SU-DHL-6 (cell line): ENCODE results near the gene TOMM34.

Source experiments
- H2AFZ ChIP-seq: fragments of 200-600 bp; sonication (generic); 2 replicates; pipeline ENCODE4 v1.6.1; 2014; ENCODE audit warnings: low read depth, mild to moderate bottlenecking, moderate library complexity, mixed read lengths, antibody characterized with exemption, low read length; ENCODE audit not compliant: severe bottlenecking
- H3F3A ChIP-seq: fragments of 200-600 bp; shearing (Covaris generic); 2 replicates; pipeline ENCODE4 v1.6.0; 2016; ENCODE audit warnings: antibody characterized with exemption, mild to moderate bottlenecking; ENCODE audit not compliant: insufficient read depth
- H3K27ac ChIP-seq: fragments of 200-600 bp; sonication (generic); 2 replicates; pipeline ENCODE4 v1.5.1; 2016; ENCODE audit warnings: low read depth, mild to moderate bottlenecking, low read length, moderate library complexity, mixed read lengths
- H3K27me3 ChIP-seq: fragments of 200-600 bp; sonication (generic), shearing (Covaris generic); 2 replicates; pipeline ENCODE4 v1.6.0; 2014; ENCODE audit warnings: mild to moderate bottlenecking, low read length
- H3K36me3 ChIP-seq: fragments of 200-600 bp; sonication (generic); 2 replicates; pipeline ENCODE4 v1.6.1; 2014; ENCODE audit warnings: mild to moderate bottlenecking, low read length, mixed read lengths
- H3K4me2 ChIP-seq: fragments of 300-600, 200-600 bp; shearing (Covaris generic), sonication (generic); 2 replicates; pipeline ENCODE4 v1.6.0; 2014; ENCODE audit warnings: low read length, low read depth, mild to moderate bottlenecking; ENCODE audit not compliant: poor library complexity, severe bottlenecking
- H3K4me3 ChIP-seq: fragments of 200-600 bp; sonication (generic); 2 replicates; pipeline ENCODE4 v1.5.1; 2014; ENCODE audit warnings: antibody characterized with exemption, low read length, mild to moderate bottlenecking, mixed read lengths; ENCODE audit not compliant: insufficient read depth, poor library complexity, severe bottlenecking
- H3K79me2 ChIP-seq: fragments of 200-600 bp; sonication (generic); 2 replicates; pipeline ENCODE4 v1.6.1; 2014; ENCODE audit warnings: mild to moderate bottlenecking, low read length, moderate library complexity; ENCODE audit not compliant: insufficient read depth
- H3K9ac ChIP-seq: fragments of 200-600 bp; sonication (generic); 2 replicates; pipeline ENCODE4 v1.7.0; 2014; ENCODE audit warnings: mild to moderate bottlenecking, low read length
- H3K9me2 ChIP-seq: fragments of 200-600 bp; sonication (generic); replicated peaks from 2 replicates; pipeline ENCODE4 v1.6.1; 2014; ENCODE audit warnings: low read length; ENCODE audit not compliant: insufficient read depth
- H3K9me3 ChIP-seq: fragments of 200-600 bp; sonication (generic); 2 replicates; pipeline ENCODE4 v1.6.1; 2014; ENCODE audit warnings: low read length, mixed read lengths; ENCODE audit not compliant: insufficient read depth
- H4K20me1 ChIP-seq: fragments of 200-600 bp; sonication (generic); 2 replicates; pipeline ENCODE4 v1.6.1; 2014; ENCODE audit warnings: low read depth, mild to moderate bottlenecking, antibody characterized with exemption, low read length, moderate library complexity, mixed read lengths
- EZH2phosphoT487 ChIP-seq: fragments of 200-600 bp; sonication (generic), shearing (Covaris generic); conservative IDR thresholded peaks from 2 replicates; pipeline ENCODE4 v1.6.1; 2018; ENCODE audit warnings: mild to moderate bottlenecking, antibody characterized with exemption, low read length, moderate library complexity, mixed read lengths
- TF ChIP-seq, protein P1 (sequence below): fragments of 200-600 bp; sonication (generic); IDR thresholded peaks from one replicate; pipeline ENCODE4 v1.5.1; 2017; ENCODE audit warnings: antibody characterized with exemption, mild to moderate bottlenecking, low read length, moderate library complexity; ENCODE audit not compliant: insufficient read depth, poor library complexity, severe bottlenecking

The TOMM34 gene, protein sequence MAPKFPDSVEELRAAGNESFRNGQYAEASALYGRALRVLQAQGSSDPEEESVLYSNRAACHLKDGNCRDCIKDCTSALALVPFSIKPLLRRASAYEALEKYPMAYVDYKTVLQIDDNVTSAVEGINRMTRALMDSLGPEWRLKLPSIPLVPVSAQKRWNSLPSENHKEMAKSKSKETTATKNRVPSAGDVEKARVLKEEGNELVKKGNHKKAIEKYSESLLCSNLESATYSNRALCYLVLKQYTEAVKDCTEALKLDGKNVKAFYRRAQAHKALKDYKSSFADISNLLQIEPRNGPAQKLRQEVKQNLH

GRCh38 chr20:44960103-44960852 is at the start of gene TOMM34:
Gene TOMM34 (minus strand): TSS chr20:44960397. CDS start chr20:44960333, 64 bp downstream.
- Histone ChIP-seq H3K4me2 (peak within 1 kb of the TSS; percentile 77), H3K36me3 (peaks cover 13% of the 10 kb centered on the region; the same call in 1 of the 2 replicates), H3K9me3 (no peaks in the 10 kb centered on the region), H3K27ac (peak within 1 kb of the TSS; percentile 50), H2AFZ (peak within 1 kb of the TSS; percentile 82), H4K20me1 (no peaks in the 10 kb centered on the region; the same call in 1 of the 2 replicates), H3K27me3 (no peaks in the 10 kb centered on the region), H3K4me3 (peak within 1 kb of the TSS; percentile 89), H3F3A (peaks cover 3% of the 10 kb centered on the region; the same call in 1 of the 2 replicates), H3K9me2 (no peaks in the 10 kb centered on the region), H3K79me2 (peaks cover 40% of the 10 kb centered on the region), H3K9ac (peak within 1 kb of the TSS; percentile 70)
- TF ChIP-seq EZH2phosphoT487: no peak
- TF ChIP-seq, protein P1, sequence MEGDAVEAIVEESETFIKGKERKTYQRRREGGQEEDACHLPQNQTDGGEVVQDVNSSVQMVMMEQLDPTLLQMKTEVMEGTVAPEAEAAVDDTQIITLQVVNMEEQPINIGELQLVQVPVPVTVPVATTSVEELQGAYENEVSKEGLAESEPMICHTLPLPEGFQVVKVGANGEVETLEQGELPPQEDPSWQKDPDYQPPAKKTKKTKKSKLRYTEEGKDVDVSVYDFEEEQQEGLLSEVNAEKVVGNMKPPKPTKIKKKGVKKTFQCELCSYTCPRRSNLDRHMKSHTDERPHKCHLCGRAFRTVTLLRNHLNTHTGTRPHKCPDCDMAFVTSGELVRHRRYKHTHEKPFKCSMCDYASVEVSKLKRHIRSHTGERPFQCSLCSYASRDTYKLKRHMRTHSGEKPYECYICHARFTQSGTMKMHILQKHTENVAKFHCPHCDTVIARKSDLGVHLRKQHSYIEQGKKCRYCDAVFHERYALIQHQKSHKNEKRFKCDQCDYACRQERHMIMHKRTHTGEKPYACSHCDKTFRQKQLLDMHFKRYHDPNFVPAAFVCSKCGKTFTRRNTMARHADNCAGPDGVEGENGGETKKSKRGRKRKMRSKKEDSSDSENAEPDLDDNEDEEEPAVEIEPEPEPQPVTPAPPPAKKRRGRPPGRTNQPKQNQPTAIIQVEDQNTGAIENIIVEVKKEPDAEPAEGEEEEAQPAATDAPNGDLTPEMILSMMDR: no peak

GRCh38 chr20:45008521-45009049 is 48.4 kb upstream of the TOMM34 start:
- Histone ChIP-seq H3K79me2 (peaks cover 53% of the 10 kb centered on the region), H3F3A (peaks cover 17% of the 10 kb centered on the region; the same call in 1 of the 2 replicates)

GRCh38 chr20:44997668-44998067 is 37.5 kb upstream of the TOMM34 start:
- Histone ChIP-seq H3K36me3 (peaks cover 74% of the 10 kb centered on the region), H3K9ac (no peak overlapping the region), H3K4me2 (no peak overlapping the region), H3K27me3 (no peaks in the 10 kb centered on the region), H2AFZ (no peak overlapping the region), H3F3A (peaks cover 7% of the 10 kb centered on the region), H3K4me3 (no peak overlapping the region), H3K9me3 (no peaks in the 10 kb centered on the region), H4K20me1 (no peaks in the 10 kb centered on the region), H3K9me2 (no peaks in the 10 kb centered on the region), H3K79me2 (peaks cover 18% of the 10 kb centered on the region), H3K27ac (no peak overlapping the region)
- TF ChIP-seq, protein P1: no peak
- no peak for TF ChIP-seq EZH2phosphoT487

More at GRCh38 chr20:45008521-45009049, 48.4 kb upstream of the TOMM34 start:
- Histone ChIP-seq H4K20me1 (peaks cover 9% of the 10 kb centered on the region; the same call in 1 of the 2 replicates), H3K9me2 (no peaks in the 10 kb centered on the region), H3K27ac (no peak overlapping the region), H3K4me3 (no peak overlapping the region), H3K9me3 (no peaks in the 10 kb centered on the region), H3K27me3 (no peaks in the 10 kb centered on the region), H3K4me2 (no peak overlapping the region), H3K9ac (no peak overlapping the region), H3K36me3 (peaks cover 38% of the 10 kb centered on the region), H2AFZ (no peak overlapping the region)
- TF ChIP-seq, protein P1: no peak
- no peak for TF ChIP-seq EZH2phosphoT487
